Measurements from ENCODE around the gene SPHK1.

The SPHK1 gene

DNA sequence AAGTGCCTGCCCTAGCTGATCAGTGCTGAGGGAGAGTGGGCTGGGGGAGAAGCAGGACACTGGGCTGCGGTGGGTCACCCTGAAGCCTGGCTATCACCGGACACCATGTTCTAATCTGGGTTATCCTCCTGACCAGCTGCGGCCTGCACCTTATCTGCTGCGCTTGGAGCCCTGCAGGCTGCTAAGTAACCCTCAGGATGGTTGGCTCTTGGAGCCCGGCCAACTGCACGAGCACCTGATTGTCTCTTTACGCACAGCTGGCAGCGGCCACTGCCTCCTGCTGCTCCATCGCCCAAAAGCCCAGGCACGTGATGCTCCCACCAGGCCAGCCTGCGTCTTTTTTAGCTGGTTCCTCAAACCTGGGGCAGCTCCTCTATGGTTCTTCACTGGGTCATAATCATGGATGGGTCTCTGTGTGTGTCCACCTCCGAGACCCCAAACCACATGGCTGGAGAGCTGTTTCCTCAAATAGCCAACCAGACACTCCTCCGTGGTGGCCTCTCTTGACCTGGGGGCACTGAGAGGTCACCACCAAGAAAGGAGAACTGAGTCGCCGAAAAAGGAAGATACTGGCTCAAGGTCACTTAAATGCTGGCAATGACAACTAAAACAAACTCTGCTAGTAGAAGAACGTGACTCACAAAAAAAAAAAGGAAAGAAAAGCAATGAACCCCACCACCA is 21.7 kb downstream of the SPHK1 start:
- DNase-seq (ENCODE audit: low read depth in 2 of 3, low spot score in 2 of 3) = no peak

- no peak for DNase-seq (ENCODE audit: low read depth in 2 of 3, low spot score in 2 of 3)
Measured at GRCh38 chr17:76407509-76407908, 23.1 kb downstream of the SPHK1 start.

- DNase-seq (ENCODE audit: low read depth in 2 of 3, low spot score in 2 of 3) = peak in 2 of 3 experiments; percentile 26 to 48
Measured at GRCh38 chr17:76408037-76408849, 23.8 kb downstream of the SPHK1 start.

DNA sequence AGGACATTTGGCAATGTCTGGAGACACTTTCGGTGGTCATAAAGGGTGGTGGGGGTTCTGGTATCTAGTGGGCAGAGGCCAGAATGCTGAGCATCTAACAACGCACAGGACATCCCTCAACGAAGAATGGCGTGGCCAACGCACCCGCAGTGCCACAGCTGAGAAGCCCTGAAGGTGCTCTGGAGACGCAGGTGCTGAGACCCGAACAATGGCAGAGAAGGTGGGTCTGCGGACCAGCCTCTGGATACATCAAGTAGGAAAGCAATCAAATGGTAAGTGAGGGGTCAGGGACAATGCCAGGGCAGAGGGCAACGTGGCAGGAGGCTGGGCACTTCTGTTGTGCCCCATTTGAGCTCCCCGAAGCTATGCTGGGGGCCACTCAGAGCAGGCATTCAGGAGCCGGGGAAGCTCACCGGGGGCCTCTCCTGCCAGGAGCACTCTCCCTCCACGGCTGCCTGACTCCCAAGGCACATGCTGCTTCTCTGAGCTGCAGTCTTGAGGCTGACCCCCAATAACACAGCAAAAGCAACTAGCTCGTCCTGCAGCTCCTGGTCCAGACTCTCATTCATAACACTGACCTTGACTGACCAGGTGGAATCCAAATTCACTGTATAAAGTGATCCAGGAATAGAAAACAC is 26.0 kb downstream of the SPHK1 start:
- DNase-seq (ENCODE audit: low read depth in 2 of 3, low spot score in 2 of 3) = no peak

- no peak for DNase-seq (ENCODE audit: low read depth in 2 of 3, low spot score in 2 of 3)
Measured at GRCh38 chr17:76411247-76411646, 26.8 kb downstream of the SPHK1 start.

DNA sequence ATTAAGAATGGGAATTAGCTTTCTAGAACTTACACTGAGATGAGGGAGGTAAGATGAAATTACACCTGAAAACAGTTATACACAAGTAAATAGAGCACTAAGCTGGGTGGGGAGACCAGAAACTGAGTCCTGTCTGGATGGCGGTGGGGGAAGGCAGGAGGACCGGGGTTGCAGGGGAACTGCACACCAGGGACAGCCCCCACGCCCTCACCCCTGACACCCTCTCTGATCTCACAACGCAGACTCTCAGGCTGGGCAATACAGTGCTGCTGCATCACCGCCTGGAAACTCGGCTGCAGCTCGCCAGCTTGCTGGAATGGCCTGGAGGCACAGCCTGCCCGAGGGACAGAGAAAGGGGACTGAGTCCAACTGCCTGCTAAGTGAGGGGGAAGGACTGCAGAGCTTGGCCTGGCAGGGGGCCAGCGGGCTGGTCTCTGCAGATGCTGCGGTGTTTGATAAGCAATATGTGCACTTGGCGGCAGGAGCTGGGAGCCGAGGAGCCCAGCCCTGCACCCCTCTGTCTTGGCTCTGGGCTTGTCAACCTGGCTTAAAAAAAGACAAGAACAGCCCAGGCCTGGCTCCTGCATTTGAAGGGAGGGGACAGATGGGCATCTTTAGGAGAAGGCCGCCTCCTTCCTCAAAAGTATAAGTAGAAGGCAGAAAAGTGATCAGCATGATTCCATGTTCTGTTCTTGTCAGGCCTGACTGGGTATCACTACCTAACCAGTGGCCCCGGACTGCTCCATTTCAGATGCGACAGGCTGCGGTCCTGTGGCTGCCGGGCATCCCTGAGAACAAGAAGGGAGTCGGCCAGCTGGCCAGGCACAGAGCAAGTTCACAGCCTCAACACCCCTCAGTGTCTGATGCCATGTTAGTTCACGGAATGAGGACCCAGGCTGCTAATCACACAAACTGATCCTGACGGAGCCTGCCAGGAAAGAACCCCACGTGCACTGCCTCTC is 30.2 kb downstream of the SPHK1 start:
- DNase-seq (ENCODE audit: low read depth in 2 of 3, low spot score in 2 of 3) = no peak

- no peak for DNase-seq (ENCODE audit: low read depth in 2 of 3, low spot score in 2 of 3)
Measured at GRCh38 chr17:76415786-76416185, 31.4 kb downstream of the SPHK1 start.

DNA sequence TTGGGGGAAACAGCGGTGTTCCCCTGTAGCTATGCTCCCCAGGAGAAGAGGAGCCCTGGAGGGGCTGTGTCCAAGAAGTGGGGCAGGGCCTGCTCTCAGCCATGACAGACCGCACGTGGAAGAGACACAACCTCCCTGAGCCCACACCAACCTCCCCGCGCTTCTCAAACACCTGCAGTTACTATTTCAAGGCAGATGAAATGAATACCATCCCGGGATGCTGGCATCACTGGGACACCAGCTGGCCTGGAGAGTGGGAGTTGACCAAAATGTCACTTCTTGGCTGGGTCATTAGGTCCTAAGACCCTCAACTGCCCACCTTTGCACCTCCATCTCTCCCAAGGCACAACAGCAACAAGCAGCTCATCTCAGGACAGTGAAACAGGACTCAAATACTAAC is 32.0 kb downstream of the SPHK1 start:
- no peak for DNase-seq (ENCODE audit: low read depth in 2 of 3, low spot score in 2 of 3)

DNA sequence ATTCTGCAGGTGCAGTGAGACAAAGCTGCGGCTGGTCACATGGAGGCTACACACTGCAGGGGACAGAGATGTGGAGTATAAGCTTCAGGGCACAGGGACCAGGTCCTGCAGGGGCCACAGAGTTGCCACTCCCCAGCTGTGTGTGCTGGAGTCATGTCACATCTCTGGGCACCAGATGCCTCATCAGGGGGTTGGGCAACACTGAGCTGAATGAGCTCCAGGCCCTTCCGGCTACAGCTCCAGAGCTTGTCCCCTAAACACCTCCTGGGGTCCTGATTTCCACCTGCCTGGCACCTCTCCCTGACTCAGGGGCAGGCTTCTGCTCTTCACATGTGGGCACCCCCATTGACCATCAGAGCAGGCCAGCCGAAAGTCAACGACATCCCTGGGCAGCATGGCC is 32.5 kb downstream of the SPHK1 start:
- DNase-seq (ENCODE audit: low read depth in 2 of 3, low spot score in 2 of 3) = no peak

DNA sequence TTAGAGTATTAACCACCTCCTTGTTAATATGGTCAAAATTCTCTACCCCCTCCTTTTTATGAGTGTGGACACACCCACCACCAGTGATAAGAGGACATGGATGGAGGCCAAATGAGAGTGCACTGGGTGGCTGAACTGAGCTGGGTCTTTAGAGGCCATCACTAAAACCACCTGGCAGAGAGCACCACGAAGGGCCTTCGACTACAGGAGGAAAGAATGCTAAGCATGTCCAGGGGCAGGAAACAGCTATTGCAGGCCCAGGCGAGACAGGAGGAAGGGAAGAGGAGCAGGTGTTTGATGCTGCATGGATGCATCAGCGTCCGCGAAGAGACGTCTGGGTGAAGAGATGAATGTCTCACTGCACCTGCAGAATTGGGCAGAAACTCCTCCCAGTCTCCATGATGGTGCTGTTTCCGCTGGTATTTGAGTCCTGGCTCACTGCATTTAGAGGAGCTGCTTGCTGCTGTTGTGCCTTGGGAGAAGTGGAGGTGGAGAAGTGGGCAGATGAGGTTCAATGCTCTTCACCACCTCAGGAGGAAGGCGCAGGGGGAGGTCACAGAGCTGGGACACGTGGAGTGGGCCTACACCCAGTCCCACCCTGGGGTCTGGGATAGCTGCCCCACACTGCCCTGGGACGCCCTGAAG is 33.2 kb downstream of the SPHK1 start:
- no peak for DNase-seq (ENCODE audit: low read depth in 2 of 3, low spot score in 2 of 3)

- DNase-seq (ENCODE audit: low read depth in 2 of 3, low spot score in 2 of 3) = no peak
Measured at GRCh38 chr17:76419576-76420260, 35.3 kb downstream of the SPHK1 start.

DNA sequence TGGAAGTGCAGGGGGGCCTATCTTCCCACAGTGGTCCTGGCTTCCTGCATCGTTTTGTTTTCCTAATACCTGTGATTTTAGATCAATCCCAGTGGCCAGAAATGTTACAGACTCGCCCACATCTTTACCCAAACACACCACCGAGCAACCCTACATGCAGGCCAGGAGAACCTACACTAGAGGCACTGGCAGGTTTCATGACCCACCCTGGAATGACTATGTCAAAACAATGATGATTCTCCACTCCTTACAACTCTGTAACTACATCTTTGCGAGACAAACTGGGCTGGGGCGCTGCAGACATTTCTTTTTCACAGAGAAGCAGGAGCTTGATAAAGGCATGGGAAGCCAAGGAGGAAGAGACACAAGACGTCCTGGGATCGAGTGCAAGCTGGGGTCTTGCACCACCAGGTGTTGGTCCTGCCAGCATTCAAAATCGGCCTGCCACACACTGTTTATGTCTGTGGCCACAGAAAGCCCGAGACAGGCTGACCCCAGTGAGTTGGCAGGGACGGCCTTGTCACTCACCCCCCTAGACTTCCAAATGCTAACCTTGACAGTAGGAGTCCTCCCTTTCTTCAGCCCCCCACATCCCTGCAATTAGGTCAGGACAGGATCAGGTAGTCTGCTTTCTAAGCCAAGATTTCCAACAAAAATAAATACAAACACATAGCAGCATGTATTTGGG is 36.1 kb downstream of the SPHK1 start:
- DNase-seq (ENCODE audit: low read depth in 2 of 3, low spot score in 2 of 3) = no peak

- DNase-seq (ENCODE audit: low read depth in 2 of 3, low spot score in 2 of 3) = no peak
Measured at GRCh38 chr17:76421044-76421407, 36.6 kb downstream of the SPHK1 start.

- no peak for DNase-seq (ENCODE audit: low read depth in 2 of 3, low spot score in 2 of 3)
Measured at GRCh38 chr17:76422406-76422805, 38.0 kb downstream of the SPHK1 start.

- no peak for DNase-seq (ENCODE audit: low read depth in 2 of 3, low spot score in 2 of 3)
Measured at GRCh38 chr17:76422860-76423259, 38.5 kb downstream of the SPHK1 start.

DNA sequence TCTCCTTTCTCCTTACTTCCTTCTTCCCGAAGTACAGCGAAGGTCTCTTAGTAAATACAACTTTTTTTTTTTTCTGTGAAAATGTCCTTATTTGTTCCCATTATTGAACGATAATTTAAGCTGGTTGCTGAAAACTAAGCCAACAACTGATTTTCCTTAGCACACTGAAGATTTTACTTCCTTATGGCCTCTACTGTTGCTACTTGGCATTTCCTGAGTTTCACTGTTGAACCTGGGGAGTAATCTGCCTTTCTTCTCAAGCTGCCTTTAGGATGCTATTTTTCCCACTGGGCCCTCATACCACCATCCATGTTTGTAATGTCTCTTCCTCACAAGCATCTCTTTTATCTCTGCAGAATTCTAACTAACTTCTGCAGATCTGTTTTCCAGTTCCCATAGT is 42.4 kb downstream of the SPHK1 start:
- no peak for DNase-seq (ENCODE audit: low read depth in 2 of 3, low spot score in 2 of 3)

GRCh38 chr17:76427501-76428231 is 43.3 kb downstream of the SPHK1 start:
- DNase-seq (ENCODE audit: low read depth in 2 of 3, low spot score in 2 of 3) = no peak

DNA sequence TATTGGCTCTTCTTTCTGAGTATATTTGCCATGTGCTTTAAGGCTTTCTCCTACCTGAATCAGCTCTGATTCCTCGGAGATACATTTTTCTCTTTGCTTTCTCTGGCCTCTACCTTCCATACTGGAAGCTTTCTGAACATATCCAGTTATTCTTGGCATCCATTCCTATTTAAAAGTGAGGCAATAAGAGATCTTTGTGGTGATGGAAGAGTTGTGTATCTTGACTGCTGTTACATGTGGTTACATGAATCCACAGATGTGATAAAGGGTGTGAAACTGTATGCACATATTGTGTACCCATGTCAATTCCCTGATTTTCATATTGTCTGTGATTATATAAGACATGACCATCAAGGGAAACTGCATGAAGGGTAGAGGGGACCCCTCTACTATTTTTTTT is 44.1 kb downstream of the SPHK1 start:
- DNase-seq (ENCODE audit: low read depth in 2 of 3, low spot score in 2 of 3) = no peak

DNA sequence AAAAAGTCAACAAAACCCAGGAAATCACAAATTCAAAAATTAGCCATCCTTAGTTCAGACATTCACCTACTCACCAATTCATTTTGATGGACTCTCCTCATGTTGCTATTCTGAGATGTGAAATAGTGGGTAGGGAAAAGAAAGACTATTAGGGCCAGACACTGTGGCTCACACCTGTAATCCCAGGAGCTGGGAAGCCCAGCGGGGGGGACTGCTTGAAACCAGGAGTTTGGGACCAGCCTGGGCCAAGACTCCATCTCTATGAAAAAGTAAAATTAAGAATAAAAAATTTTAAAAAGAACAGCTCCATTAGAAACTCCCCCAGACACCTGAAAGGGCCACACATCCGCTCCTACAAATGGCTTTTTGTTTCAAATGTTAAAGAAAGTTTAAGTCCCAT is 47.1 kb downstream of the SPHK1 start:
- DNase-seq (ENCODE audit: low read depth in 2 of 3, low spot score in 2 of 3) = no peak

All from activated CD8-positive, alpha-beta memory T cell treated with anti-CD3 and anti-CD28 coated beads for 48 hours (primary cell).